OCI-LY7 (cell line): Measurements from ENCODE around the gene PDXK. TPM values are rescaled to one million over a fixed set of nuclear protein-coding genes. Genes with fewer than 3 reads are reported as not detected.
"Not testable (repeated sequence)": the region's sequence is repeated elsewhere in the genome, so short reads cannot be mapped to it uniquely, and the experiment has no call there.

Source experiments
- BruUV-seq: library from RNA; stranded (reverse); fragments of 400-500 nt; replicated peaks from 2 replicates; lab custom pipeline; 2021; lab: Mats Ljungman, UMichigan
- CTCF ChIA-PET: fragments of 300-600 bp; sonication (Branson Sonifier 250); formaldehyde crosslinking; loops from one replicate; lab custom pipeline; 2022; ENCODE audit warnings: antibody characterized with exemption; ENCODE audit not compliant: unreplicated experiment; lab: Charles Lee
- POLR2A ChIA-PET: fragments of 300-600 bp; sonication (Branson Sonifier 250); formaldehyde crosslinking; loops from one replicate; lab custom pipeline; 2022; ENCODE audit warnings: antibody characterized with exemption; lab: Charles Lee
- DNase-seq: peaks from one replicate; pipeline ENCODE4 v3.0.0-alpha.2; 2015; ENCODE audit warnings: low spot score
- H2AFZ ChIP-seq: fragments of 200-600 bp; sonication (generic), shearing (Covaris generic); 2 replicates; pipeline ENCODE4 v1.6.1; 2014; ENCODE audit warnings: mild to moderate bottlenecking, antibody characterized with exemption, low read length, moderate library complexity
- H3K27ac ChIP-seq: fragments of 200-600 bp; sonication (generic); 2 replicates; pipeline ENCODE4 v1.5.1; 2014; ENCODE audit warnings: mixed run types, low read depth, mild to moderate bottlenecking, moderate library complexity, low read length, inconsistent platforms; ENCODE audit not compliant: poor library complexity, severe bottlenecking
- H3K36me3 ChIP-seq: fragments of 200-600 bp; sonication (generic); 2 replicates; pipeline ENCODE4 v1.6.1; 2014; ENCODE audit warnings: mild to moderate bottlenecking, antibody characterized with exemption, low read length, moderate library complexity, mixed read lengths; ENCODE audit not compliant: insufficient read depth
- H3K4me1 ChIP-seq: fragments of 200-600 bp; sonication (generic); 2 replicates; pipeline ENCODE4 v1.5.1; 2014; ENCODE audit warnings: mild to moderate bottlenecking, low read length; ENCODE audit not compliant: insufficient read depth, poor library complexity, severe bottlenecking
- H3K4me2 ChIP-seq: fragments of 200-600 bp; sonication (generic); 2 replicates; pipeline ENCODE4 v1.6.1; 2014; ENCODE audit warnings: mild to moderate bottlenecking, low read length
- H3K4me3 ChIP-seq: fragments of 200-600 bp; sonication (generic); 2 replicates; pipeline ENCODE4 v1.5.1; 2014; ENCODE audit warnings: mild to moderate bottlenecking, low read depth, low read length; ENCODE audit not compliant: poor library complexity, severe bottlenecking
- H3K79me2 ChIP-seq: fragments of 200-600 bp; sonication (generic); 2 replicates; pipeline ENCODE4 v1.6.1; 2016; ENCODE audit warnings: low read depth, mild to moderate bottlenecking, low read length, moderate library complexity, mixed read lengths; ENCODE audit not compliant: insufficient read depth
- H3K9me2 ChIP-seq: fragments of 200-600 bp; sonication (generic); 2 replicates; pipeline ENCODE4 v1.6.1; 2016; ENCODE audit warnings: mild to moderate bottlenecking, low read length, mixed read lengths; ENCODE audit not compliant: insufficient read depth
- H3K9me3 ChIP-seq: fragments of 200-600 bp; sonication (generic); 2 replicates; pipeline ENCODE4 v1.6.1; 2014; ENCODE audit warnings: mild to moderate bottlenecking, mixed run types, low read length, mixed read lengths
- H4K20me1 ChIP-seq: fragments of 200-600 bp; sonication (generic); 2 replicates; pipeline ENCODE4 v1.6.1; 2014; ENCODE audit warnings: mild to moderate bottlenecking, antibody characterized with exemption, low read length, moderate library complexity, mixed read lengths; ENCODE audit not compliant: insufficient read depth
- CTCF ChIP-seq: fragments of 200-600 bp; sonication (generic); conservative IDR thresholded peaks from 2 replicates; pipeline ENCODE4 v1.5.1; 2014; ENCODE audit warnings: mild to moderate bottlenecking, antibody characterized with exemption, low read length, moderate library complexity, mixed read lengths
- EZH2phosphoT487 ChIP-seq: fragments of 200-600 bp; sonication (generic); IDR thresholded peaks from 2 replicates; pipeline ENCODE4 v1.6.1; 2018; ENCODE audit warnings: low read depth, borderline replicate concordance, mild to moderate bottlenecking, mixed run types, antibody characterized with exemption, low read length, moderate library complexity, mixed read lengths
- intact Hi-C: fragments of 100-400 bp; cut with micrococcal nuclease; formaldehyde crosslinking; loops from one replicate; pipeline ENCODE4 v1.10.0; 2022; ENCODE audit not compliant: unreplicated experiment
- total RNA-seq, 2 experiments: library from RNA; depleted of rRNA in 1 of 2; stranded (reverse); fragments of >200 nt in 1 of 2; shearing (Covaris generic) in 1 of 2; gene quantifications; 2 replicates each; pipeline ENCODE4 v1.2.3, GENCODE V29; 2014 to 2022

The PDXK gene
- total RNA-seq, 2 experiments from 2014 or later, result 32.8 to 67.0 TPM

- BruUV-seq, result no TSS peak
- ChIA-PET CTCF (no interaction called here), POLR2A (no interaction called here)
- Histone ChIP-seq H3K9me3 (no peaks in the 10 kb centered on the region), H3K79me2 (peaks cover 14% of the 10 kb centered on the region), H3K36me3 (peaks cover 99% of the 10 kb centered on the region), H3K4me2 (no peak overlapping the region), H3K4me3 (no peak overlapping the region), H3K27ac (no peak overlapping the region), H3K9me2 (no peaks in the 10 kb centered on the region), H3K4me1 (no peaks in the 10 kb centered on the region), H2AFZ (no peak overlapping the region), H4K20me1 (0 out of 2 replicates have a peak, but pooled peaks cover 6% of the 10 kb centered on the region)
- intact Hi-C loops, result no loop called here
- TF ChIP-seq CTCF (no peak), EZH2phosphoT487 (no peak)
- DNase-seq, result no peak
Observed at GRCh38 chr21:43679951-43680350, 39.0 kb upstream of the PDXK start.

- H3K27ac ChIP-seq, CTCF ChIA-PET, H3K4me1 ChIP-seq, H3K4me2 ChIP-seq, H3K4me3 ChIP-seq, H4K20me1 ChIP-seq, intact Hi-C loops, H2AFZ ChIP-seq, BruUV-seq, H3K9me3 ChIP-seq, DNase-seq, POLR2A ChIA-PET, H3K9me2 ChIP-seq: not testable (repeated sequence)
- H3K36me3 ChIP-seq, result peaks cover 99% of the 10 kb centered on the region
- peaks cover 14% of the 10 kb centered on the region for H3K79me2 ChIP-seq
Observed at GRCh38 chr21:43680421-43680820, 38.5 kb upstream of the PDXK start.

- BruUV-seq, result no TSS peak
- Histone ChIP-seq H3K4me1 (no peaks in the 10 kb centered on the region), H3K9me2 (no peaks in the 10 kb centered on the region), H3K9me3 (no peaks in the 10 kb centered on the region), H3K27ac (no peak overlapping the region), H4K20me1 (0 out of 2 replicates have a peak, but pooled peaks cover 6% of the 10 kb centered on the region), H2AFZ (no peak overlapping the region), H3K79me2 (peaks cover 14% of the 10 kb centered on the region), H3K4me2 (no peak overlapping the region), H3K4me3 (no peak overlapping the region), H3K36me3 (peaks cover 100% of the 10 kb centered on the region)
- intact Hi-C loops, result no loop called here
- no peak for DNase-seq
- TF ChIP-seq CTCF (no peak), EZH2phosphoT487 (no peak)
- ChIA-PET POLR2A (no interaction called here), CTCF (no interaction called here)
Observed at GRCh38 chr21:43681650-43682049, 37.3 kb upstream of the PDXK start.
